Right atrium auricular region (tissue), 2 donors: ENCODE data around the gene IMPA2. TPM values are rescaled to one million over a fixed set of nuclear protein-coding genes. Genes with fewer than 3 reads are reported as not detected.
A peak's percentile ranks its signal among the peaks of the same experiment; 100 is the strongest.

ENCODE experiments used
- DNase-seq: peaks from one replicate; pipeline ENCODE4 v3.0.0-alpha.2; 2019; ENCODE audit warnings: low spot score
- H3K27ac ChIP-seq, 2 donors: fragments of 200-600 bp; sonication (generic); 1 replicate in 1 of 2; 2 replicates in 1 of 2; pipeline ENCODE4 v1.5.1; 2016 to 2019
- H3K27me3 ChIP-seq, 2 donors: fragments of 200-600 bp; sonication (generic); one replicate each; pipeline versions ENCODE4 v1.5.1 to v1.6.0; 2017 to 2019
- H3K36me3 ChIP-seq: fragments of 200-600 bp; sonication (generic); one replicate; pipeline ENCODE4 v1.5.1; 2016
- H3K4me1 ChIP-seq, 2 donors: fragments of 200-600 bp; sonication (generic); one replicate each; pipeline versions ENCODE4 v1.5.1 to v1.6.0; 2017 to 2019
- H3K4me3 ChIP-seq, 2 donors: fragments of 200-600 bp; sonication (generic); 1 replicate in 1 of 2; 2 replicates in 1 of 2; pipeline ENCODE4 v1.5.1; 2017 to 2019; ENCODE audit warnings: mild to moderate bottlenecking in 1 of 2, moderate library complexity in 1 of 2
- H3K9me3 ChIP-seq, 2 donors: fragments of 200-600 bp; sonication (generic); one replicate each; pipeline ENCODE4 v1.5.1; 2019
- CTCF ChIP-seq, 2 donors: fragments of 200-600 bp; sonication (generic); IDR thresholded peaks; one replicate each; pipeline ENCODE4 v1.5.1; 2019; ENCODE audit warnings: antibody characterized with exemption in 2 of 2
- total RNA-seq, 2 donors: library from RNA; depleted of rRNA; stranded (reverse); fragments of >200 nt; gene quantifications; one replicate each; pipeline ENCODE4 v1.1.0, GENCODE V29; 2016

The IMPA2 gene
- total RNA-seq, 2 donors from 2014 or later, result 20.2 to 22.9 TPM

- no peak for DNase-seq
- Histone ChIP-seq H3K27me3 (no peaks in the 10 kb centered on the region), H3K27ac (peak overlapping the region in 1 of 2 donors; percentile 31), H3K9me3 (no peaks in the 10 kb centered on the region), H3K4me1 (peaks cover 0 to 6% of the 10 kb centered on the region in 2 donors), H3K36me3 (no peaks in the 10 kb centered on the region), H3K4me3 (no peak overlapping the region)
- TF ChIP-seq CTCF (IDR thresholded peaks at IDR 0.05), result no peak
These were observed 46.2 kb downstream of the IMPA2 start for GRCh38 chr18:12027480-12027879.

- no peak for DNase-seq
- Histone ChIP-seq H3K9me3 (no peaks in the 10 kb centered on the region), H3K36me3 (no peaks in the 10 kb centered on the region), H3K4me3 (no peak overlapping the region), H3K4me1 (peaks cover 0 to 6% of the 10 kb centered on the region in 2 donors), H3K27me3 (no peaks in the 10 kb centered on the region), H3K27ac (no peak overlapping the region)
- TF ChIP-seq CTCF (IDR thresholded peaks at IDR 0.05), result no peak
These were observed 46.8 kb downstream of the IMPA2 start for GRCh38 chr18:12028040-12028628.

- Histone ChIP-seq H3K4me1 (peaks cover 0 to 6% of the 10 kb centered on the region in 2 donors), H3K36me3 (no peaks in the 10 kb centered on the region), H3K9me3 (no peaks in the 10 kb centered on the region), H3K27me3 (no peaks in the 10 kb centered on the region), H3K4me3 (no peak overlapping the region), H3K27ac (no peak overlapping the region)
- TF ChIP-seq CTCF (IDR thresholded peaks at IDR 0.05), result no peak
- no peak for DNase-seq
These were observed 47.4 kb downstream of the IMPA2 start for GRCh38 chr18:12028674-12029073.

GRCh38 chr18:12029786-12030584 is 48.7 kb downstream of the IMPA2 start:
- H3K9me3 ChIP-seq, result no peaks in the 10 kb centered on the region
- H3K27ac ChIP-seq, result no peak overlapping the region
- H3K36me3 ChIP-seq, result no peaks in the 10 kb centered on the region
- H3K4me3 ChIP-seq, result no peak overlapping the region
- no peak for DNase-seq
- no peaks in the 10 kb centered on the region for H3K27me3 ChIP-seq
- peaks cover 0 to 6% of the 10 kb centered on the region in 2 donors for H3K4me1 ChIP-seq
- no peak for TF ChIP-seq CTCF (IDR thresholded peaks at IDR 0.05)

- Histone ChIP-seq H3K36me3 (no peaks in the 10 kb centered on the region), H3K4me1 (peaks cover 0 to 6% of the 10 kb centered on the region in 2 donors), H3K27me3 (no peaks in the 10 kb centered on the region), H3K4me3 (no peak overlapping the region), H3K9me3 (no peaks in the 10 kb centered on the region), H3K27ac (no peak overlapping the region)
- no peak for TF ChIP-seq CTCF (IDR thresholded peaks at IDR 0.05)
- no peak for DNase-seq
These were observed 49.4 kb downstream of the IMPA2 start for GRCh38 chr18:12030670-12031069.
